Stimulated activated CD4-positive, alpha-beta T cell treated with anti-CD3 and anti-CD28 coated beads, Interleukin-4, amount 100 ng/mL, for 4 hours (primary cell): ENCODE measurements around the gene PRKACB.

Experiments
- DNase-seq, 2 experiments: peaks; one replicate each; pipeline ENCODE4 v3.0.0-alpha.2; 2020

Gene PRKACB

DNA sequence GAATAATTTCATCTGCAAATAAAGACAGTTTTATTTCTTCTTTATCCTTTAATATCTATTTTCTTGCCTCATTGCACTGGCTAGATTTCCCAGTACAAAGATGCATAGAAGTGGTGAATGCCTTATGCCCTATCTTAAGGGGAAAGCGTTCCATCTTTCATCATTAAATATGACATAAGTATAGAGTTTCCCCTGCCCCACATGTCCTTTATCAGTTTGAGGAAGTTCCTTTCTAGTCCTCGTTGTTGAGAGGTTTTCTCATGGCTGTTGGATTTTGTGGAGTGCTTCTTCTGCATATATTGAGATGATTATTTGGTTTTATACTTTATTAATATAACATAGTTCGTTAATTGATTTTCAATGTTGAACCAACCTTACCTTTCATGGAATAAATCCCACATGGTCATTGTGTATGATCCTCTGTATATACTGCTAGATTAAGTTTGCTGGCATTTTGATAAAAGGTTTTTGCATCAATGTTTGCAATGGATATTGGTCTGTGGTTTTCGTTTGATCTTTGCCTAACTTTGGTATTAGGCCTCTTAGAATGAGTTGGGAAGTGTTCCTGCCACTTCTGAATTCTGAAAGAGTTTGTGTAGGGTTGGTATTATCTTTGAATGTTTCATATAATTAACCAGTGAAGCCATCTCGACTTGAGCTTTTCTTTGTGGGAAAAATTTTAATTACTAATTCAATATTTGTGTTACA is 15.6 kb downstream of the PRKACB start:
- no peak for DNase-seq

DNA sequence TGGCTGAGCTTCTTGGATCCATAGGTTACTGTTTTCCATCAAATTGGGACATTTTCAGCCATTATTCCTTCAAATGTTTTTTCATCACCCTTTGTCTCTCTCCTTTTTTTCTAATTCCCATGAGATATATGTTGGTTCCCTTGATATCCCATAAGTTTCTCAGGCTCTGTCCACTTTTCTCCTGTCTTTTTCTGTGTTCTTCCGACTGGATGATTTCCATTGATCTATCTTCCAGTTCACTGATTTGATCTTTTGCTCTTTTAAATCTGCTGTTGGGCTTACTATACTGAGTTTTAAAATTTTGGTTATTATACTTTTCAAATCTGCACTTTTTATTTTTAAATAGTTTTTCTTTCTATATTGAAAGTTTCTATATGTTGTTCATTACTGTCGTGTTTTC is 18.2 kb downstream of the PRKACB start:
- no peak for DNase-seq

DNA sequence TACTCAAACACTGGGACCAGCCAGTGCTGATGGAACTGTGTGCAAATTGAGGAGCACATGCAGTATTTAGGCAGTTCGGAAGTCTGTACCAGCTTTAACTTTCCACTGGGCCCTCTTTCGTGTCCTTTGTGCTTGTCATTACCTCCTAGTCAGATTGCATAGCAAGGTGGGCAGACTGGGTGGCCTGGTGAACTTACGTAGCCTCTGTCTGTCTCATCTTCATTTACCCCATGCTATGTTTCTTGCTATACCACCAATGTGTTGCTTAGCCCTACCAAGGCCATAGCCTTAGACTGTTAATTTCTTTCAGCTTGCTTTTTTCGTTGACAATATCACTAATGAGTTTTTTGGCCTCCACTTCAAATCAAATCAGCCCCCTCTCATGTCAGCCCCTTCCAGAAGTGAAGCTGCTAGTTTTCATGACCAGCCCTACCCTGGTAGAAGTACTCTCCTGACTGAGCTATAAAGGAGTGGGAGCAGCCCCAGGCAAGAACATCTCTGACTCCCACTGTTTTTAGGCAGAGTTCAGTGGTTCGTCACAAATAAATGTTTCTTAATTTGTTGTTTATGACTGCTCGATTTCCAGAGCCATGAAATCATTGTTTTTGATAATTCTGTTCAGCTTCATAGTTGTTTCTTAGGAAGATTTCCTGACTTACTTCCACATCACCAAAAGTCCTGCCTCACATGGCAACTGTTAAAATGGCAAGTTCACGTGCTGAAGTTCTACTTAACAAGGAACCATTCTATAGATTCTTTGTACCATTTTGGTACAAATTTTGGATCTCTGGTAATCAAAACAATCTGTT is 19.3 kb downstream of the PRKACB start:
- DNase-seq = no peak

DNA sequence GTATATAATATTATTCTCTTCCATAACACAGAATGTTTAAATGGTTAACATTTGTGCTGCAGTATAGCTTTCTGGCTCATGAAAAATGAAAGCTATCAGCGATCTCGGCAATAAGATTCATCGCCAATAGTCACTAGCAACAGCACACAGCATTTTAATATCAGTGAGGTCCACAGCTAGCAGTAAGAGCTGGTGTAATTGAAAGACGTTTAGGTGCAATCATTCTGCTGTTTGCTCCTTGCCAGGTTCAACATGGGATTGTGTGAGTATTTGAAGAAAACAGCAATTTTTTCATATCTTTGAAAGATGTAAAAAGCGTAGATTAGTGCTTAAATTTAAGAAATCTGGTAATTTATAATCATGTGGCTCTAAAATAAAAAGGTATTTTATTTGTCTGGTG is 20.1 kb downstream of the PRKACB start:
- DNase-seq = no peak

DNA sequence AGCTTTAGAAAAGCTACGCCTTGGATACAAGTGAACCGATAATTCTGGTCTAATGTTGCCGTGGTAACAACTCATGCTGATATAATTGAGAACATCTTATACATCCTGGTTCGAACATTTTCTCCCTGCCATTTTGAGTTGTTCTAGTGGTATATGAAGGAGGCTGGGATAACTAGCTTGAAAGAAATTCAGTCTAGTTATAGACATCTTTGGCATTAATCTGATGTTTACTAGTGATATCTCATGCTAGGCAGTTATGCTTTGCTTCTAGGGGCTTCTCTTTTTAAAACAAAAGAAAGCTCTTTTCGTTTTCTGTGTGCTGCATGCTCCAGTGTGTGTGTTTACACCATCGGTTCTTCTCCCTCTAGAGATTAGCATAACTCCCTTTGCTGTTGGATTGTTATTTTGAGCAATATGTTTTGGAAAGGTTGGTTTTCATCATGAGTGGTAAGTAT is 20.5 kb downstream of the PRKACB start:
- DNase-seq = no peak

DNA sequence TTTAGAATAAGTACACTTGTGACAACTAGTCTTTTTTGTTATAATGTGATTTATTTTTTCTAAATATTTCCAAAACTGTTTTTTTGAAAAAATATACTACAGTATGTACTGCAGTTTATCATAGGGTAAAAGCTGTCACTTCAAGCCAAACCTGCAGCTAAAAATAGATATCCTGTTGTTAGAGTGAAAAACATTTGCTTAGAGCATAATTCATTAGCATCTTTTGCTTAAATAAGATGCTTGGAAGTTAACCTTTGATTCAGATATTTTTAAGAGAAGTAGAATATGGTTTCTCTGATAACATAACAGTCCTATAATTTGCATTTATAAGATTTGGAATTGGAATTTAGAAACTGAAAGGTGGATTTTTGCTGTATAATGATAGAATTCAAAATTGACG is 21.5 kb downstream of the PRKACB start:
- DNase-seq = no peak

DNA sequence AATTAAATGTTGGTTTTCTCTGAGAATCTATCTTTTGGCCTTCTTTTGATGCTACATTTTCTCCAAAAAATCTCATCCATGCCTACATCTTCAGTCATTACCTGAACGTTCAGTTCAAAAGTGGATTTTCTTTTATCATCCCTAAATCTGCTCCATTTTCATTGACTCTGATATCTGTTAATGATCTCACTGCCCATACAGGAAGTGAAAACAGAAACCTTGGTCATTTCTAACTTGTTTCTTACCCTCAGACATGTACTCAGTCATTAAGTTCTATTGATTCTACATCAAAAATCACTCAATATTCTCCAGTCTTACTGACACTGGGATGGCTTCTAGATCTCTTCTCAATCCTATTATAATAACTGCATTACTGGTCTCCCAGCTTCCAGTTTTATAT is 22.7 kb downstream of the PRKACB start:
- no peak for DNase-seq

DNA sequence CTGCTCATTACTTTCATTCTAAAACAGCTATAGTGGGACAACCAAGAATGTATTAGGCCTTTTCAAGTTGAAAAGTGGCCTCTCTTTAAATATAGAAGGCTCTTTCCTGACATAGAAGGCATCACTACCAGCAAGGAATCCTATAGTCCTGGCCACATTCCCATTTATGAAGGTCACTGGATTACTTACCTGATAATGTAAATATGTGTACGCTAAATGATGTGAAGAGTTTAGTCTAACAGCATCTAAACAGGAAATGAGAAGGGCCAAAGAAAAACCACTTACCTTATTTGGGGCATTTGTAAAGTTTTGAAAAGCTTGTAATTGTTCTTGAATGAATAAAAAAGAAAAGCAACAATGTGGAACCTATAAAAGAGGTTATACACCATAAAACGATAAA is 24.7 kb downstream of the PRKACB start:
- no peak for DNase-seq

DNA sequence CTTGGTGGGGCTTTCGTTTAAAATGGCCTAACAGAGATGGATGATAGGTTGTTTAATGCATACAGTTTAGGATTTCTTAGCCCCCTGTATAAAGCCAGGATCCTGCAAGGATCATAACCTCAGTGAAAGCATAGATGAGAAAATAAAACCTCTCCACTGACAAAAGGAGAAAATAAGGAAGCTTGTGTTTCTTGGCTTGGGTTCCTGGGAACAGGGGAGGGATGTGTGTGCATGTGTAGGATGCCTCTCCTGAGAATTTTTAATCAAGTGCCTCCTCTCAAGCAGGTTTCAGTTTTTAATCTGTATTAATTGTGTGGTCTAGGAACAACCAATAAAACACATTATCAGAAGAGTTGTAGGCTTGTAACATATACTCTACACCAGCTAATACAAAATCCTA is 26.1 kb downstream of the PRKACB start:
- DNase-seq = no peak

DNA sequence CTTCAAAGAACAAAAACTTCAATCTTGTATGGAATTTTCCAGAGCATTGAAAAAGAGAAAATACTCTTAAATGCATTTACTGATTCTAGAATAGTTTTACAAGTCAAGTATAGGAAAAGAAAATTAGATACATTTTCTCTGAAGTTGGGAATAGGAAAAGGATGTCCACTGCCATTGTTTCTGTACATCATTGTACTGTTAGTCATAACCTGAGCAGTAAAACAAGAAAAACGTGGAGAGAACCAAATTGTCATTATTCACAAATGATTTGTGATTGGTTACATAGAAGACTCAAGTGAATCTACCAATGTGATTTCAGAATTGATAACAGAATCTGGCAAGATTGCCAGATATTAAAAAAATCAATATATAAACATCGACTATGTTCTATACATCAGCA is 27.4 kb downstream of the PRKACB start:
- no peak for DNase-seq

DNA sequence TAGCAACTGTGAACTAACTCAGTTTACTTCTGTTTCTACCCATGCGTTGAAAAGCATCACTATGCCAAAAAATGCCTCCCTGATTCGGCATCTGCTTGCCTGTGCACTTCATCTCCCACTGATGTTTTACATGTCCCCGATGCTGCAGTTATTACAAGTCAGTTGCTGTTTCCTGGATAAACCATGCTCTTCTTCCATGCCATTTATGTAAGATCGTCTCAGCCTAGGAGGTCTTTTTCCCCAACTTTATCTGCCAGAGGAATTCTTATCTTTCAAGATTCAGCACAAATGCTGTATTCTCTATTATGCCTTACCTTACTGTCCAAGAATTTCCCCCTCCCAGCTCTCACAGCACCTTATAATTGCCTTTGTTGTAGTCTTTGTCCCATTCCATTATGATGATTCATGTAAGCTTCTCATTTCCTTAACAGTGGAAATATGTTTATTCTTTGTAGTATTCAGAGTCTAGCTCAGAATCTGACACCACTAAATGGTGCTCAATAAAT is 30.0 kb downstream of the PRKACB start:
- DNase-seq = no peak

DNA sequence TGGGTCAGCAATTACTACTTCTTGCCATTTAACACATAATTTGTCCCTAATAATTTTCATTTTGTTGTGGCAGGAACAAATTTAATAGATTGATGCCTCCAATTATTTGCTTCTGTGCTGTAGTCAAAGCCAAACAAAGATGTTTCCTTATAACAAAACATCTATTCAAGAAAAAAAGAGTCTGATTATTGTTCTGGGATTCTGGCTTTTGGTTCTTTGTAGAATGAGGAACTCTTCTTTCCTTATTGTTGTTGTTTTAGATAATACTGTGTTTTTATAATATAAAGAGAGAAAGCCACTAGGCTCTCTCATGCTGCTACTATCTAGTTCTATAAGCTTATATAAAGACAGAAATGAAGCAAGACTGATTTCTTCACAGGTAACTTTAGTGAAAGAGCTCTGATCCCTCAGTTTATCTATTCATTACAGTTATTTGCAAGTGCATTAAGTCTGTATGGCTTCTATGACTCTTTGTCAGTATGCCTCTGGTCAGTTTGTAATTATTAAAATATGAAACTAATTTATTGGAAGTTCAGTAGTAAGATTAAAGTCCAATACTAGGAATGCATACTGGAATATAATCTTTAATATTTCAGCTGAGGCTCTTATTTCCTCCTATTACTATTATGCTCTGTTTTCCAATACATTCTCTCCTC is 37.4 kb downstream of the PRKACB start:
- DNase-seq = no peak

DNA sequence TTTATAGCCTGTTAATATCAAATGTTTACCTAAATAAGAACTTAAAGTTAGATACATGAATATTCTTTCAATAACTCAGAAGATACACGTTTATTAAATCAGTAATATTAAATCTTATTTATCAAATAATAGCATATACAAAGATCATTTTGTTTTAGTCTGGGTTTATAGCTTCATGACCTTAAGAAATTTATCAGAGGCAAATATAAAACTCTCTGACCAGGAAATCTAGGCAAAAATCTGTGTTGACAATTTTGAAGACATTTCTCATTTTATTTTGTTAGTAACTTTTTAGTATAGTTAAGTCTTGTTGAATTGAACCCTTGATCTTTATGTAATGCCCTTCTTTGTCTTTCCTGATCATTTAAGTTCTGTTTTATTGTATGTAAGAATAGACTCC is 46.4 kb downstream of the PRKACB start:
- DNase-seq = no peak

DNA sequence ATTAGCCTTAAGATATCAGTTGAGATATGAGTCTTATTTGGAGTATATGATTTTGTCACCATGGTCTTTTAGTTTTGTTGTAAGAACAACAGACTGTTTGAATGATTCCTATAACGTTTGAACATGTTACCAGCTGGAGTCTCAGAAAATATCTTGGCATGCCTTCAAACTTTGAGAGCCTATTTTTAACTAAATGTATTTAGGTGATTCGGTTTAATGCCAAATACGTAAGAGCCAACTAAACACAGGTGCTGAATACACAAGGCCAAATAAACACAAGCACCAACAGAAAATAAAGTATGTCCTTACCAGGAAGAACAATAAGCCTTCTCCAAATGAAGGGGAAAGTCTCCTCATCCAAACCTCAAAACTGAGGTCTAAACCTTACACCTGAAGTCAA is 48.6 kb downstream of the PRKACB start:
- no peak for DNase-seq

DNA sequence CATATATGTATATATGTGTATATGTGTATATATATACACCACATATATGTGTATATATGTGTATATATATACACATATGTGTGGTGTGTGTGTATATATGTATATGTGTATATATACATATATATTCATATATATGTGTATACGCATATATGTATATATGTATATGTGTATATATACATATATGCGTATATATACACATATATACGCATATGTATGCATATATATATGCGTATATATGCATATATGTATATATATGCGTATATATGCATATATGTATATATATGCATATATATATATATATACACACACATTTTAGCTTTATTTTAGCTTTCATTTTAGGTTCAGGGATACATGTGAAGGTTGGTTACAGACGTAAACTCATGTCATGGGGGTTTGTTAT is 54.8 kb downstream of the PRKACB start:
- DNase-seq = no peak

DNA sequence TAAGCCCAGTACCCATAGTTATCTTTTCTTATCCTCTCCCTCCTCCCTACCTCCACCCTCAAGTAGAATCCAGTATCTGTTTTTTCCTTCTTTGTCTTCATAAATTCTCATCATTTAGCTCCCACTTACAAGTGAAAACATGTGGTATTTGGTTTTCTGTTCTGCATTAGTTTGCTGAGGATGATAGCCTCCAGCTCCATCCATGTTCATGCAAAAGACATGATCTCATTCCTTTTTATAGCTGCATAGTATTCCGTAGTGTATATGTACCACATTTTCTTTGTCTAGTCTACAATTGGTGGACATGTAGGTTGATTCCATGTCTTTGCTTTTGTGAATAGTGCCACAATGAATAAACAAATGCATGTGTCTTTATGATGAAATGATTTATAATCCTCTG is 55.2 kb downstream of the PRKACB start:
- no peak for DNase-seq

DNA sequence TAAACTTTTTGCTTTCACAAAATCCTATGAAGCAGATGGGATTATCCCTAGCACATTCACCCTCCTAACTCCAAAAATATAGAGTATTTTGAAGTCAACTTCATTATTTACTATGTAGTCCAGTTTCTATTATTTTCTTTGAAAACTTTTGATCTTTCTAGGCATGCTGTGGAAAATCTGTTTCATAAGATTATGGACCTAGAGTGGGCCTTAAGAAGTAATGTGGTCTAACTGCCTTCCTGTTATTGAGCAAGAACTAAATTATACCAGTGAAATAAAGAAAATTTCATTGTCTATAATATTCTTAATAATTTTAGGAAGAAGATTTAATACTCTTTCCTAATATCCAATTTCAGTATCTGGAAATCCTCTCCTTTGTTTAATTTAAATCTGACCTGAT is 58.1 kb downstream of the PRKACB start:
- no peak for DNase-seq

DNA sequence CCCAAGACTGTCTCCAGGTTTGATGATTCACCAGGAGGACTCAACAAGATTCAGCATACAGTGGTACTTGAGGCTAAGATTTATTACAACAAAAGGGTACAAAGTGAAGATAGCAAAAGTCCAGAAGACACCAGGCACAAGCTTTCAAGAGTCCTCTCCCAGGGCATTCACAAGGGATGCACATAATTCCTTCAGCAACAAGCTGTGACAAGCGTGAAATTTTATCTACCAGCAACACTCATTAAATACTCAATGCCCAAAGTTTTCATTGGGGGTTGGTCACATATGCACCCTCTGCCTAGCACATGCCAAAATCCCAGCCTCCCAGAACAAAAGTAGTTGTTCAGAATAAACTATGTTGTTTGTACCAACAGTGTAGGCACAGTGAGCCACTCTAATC is 62.3 kb downstream of the PRKACB start:
- no peak for DNase-seq

DNA sequence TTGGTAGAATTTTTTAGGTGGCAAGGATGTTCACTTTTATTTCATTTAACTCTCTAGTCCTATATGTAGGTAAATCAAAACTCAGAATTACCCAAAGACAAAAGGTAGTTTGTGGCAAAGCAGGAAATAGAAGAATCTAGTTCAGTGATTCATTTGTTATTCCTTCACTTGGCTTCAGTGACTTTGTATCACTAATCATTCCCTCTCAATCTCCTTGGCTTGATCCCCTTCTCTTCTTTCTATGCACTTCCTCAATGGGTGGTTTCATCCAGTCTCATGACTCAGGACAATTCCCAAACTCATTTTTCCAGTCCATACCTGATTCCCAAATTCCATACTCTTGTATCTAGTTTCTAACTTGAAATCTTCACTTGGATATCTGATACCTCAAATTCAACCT is 64.9 kb downstream of the PRKACB start:
- no peak for DNase-seq

DNA sequence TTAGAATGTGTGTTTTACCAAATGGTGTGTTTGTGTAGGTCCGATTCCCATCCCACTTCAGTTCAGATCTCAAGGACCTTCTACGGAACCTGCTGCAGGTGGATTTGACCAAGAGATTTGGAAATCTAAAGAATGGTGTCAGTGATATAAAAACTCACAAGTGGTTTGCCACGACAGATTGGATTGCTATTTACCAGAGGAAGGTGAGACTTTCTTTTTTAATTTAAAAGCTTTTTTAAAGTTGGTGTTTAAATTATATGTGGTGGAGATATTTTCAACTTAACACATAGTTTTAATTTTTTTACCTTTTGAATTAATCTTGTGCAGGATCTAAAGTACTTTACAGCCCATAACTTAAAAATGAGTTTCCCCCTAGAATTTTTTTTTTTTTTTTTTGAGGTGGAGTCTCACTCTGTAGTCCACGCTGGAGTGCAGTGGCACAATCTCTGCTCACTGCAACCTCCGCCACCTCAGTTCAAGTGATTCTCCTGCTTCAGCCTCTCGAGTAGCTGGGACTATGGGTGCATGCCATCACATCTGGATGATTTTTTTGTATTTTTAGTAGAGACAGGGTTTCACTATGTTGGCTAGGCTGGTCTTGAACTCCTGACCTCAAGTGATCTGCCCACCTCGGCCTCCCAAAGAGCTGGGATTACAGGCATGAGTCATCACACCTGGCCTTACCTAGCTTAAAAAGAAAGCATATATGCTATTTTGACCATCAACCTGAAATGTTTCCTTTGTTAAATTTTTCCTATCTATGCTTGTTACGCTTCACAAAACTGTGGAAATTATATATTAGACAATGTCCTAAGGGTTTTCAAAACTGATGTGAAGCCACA is 70.3 kb downstream of the PRKACB start:
- no peak for DNase-seq

DNA sequence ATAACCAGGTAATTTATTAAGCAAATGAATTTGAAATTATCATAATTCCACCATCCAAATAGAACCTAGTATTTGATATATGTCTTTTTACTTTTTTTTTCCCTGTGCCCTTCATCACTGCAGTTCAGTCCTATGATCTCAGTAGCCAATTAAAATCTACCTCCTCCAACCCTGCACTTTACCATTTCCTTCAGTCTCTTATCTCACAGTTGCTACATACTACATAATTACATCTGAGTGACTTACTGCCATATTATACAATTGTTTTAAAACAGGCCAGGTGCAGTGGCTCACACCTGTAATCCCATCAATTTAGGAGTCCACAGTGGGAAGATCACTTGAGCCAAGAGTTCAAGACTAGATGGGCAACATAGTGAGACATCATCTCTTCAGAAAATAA is 73.2 kb downstream of the PRKACB start:
- DNase-seq = no peak

DNA sequence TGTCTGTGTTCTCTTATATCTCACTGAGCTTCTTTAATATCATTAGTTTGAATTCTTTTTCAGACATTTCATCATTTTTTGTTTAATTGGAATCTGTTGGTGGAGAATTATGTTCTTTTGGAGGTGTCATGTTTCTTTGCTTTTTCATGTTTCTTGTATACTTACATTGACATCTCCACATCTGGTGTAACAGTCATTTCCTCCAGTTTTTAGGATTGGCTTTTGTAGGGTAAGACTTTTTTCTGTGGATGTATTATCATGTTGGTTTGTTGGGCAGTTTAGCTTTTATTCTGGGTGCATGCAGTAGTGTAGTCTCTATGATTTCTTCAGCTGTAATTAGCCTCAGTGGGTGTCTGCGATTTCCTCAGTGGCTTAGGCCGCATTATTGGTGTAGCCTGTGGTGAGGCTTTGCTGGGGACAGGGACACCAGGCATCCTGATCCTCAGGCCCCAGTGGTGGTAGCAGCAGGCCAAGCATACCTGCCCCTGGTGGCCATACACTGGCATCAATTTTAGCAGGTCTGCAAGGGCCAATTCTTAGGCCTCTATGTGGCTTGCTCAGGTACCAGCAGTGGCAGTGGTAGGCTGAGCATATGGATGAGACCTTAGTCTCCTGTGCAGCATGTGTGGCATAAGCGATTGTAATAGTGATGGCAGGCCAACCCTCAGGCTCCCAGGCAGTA is 79.8 kb downstream of the PRKACB start:
- DNase-seq = no peak
